ENCODE results near the gene KYNU. TPM values are rescaled to one million over a fixed set of nuclear protein-coding genes. Genes with fewer than 3 reads are reported as not detected.

KYNU gene
- total and polyA plus RNA-seq, 10 of the 15 experiments (the other 5 are each of a cell fraction or from before 2014, with no cell fraction given), result 31.3 to 101 (median 38.3) TPM

- Histone ChIP-seq H3K9me3 (replicated peaks; ENCODE audit: control insufficient read depth, insufficient read depth, low read length) (no peaks in the 10 kb centered on the region), H3K4me2 (ENCODE audit: control insufficient read depth, insufficient read depth) (no peak overlapping the region), H3K36me3 (ENCODE audit: control insufficient read depth in 2 of 2, insufficient read depth in 2 of 2, low read length in 1 of 2) (no peaks in the 10 kb centered on the region), H3K9ac (ENCODE audit: control insufficient read depth, insufficient read depth, low read length) (no peak overlapping the region), H3K4me3 (no peak overlapping the region), H3K4me1 (ENCODE audit: control insufficient read depth, insufficient read depth, low read length) (no peaks in the 10 kb centered on the region), H3K79me2 (ENCODE audit: control insufficient read depth, insufficient read depth, low read length) (no peaks in the 10 kb centered on the region), H3K27me3 (replicated peaks in 1 of 2; ENCODE audit: control insufficient read depth in 2 of 2, insufficient read depth in 2 of 2, low read length in 1 of 2) (no peaks in the 10 kb centered on the region), H4K20me1 (ENCODE audit: control insufficient read depth, insufficient read depth) (no peaks in the 10 kb centered on the region), H2AFZ (ENCODE audit: control insufficient read depth, low read depth, low read length) (no peak overlapping the region), H3K27ac (ENCODE audit: control insufficient read depth, insufficient read depth) (no peak overlapping the region)
- ATAC-seq (no peak), DNase-seq (ENCODE audit: low read depth, low spot score) (no peak), FAIRE-seq (no peak)
- no TSS peak for BruUV-seq (replicated peaks)
- in situ Hi-C loops (cut with MboI), result no loop called here
- ChIA-PET RAD21 (ENCODE audit: unreplicated experiment) (no interaction called here), SMC1A (ENCODE audit: uncharacterized antibody, unreplicated experiment) (interaction anchor here (1.0 to 3.1 kb wide), 8 partner anchors 8 to 132 kb away, joined by 3 to 13 read pairs (median 4); no protein-coding TSS in a partner anchor), POLR2A (no interaction called here), CTCF (interaction anchor here (0.9 to 1.4 kb wide), 4 partner anchors 12 to 141 kb away, joined by 3 read pairs; no protein-coding TSS in a partner anchor)
- WGBS (ENCODE audit: insufficient coverage, insufficient replicate concordance, low lambda C conversion rate, missing lambda C conversion rate), result 98% methylated on average over 2 of the region's 2 CpGs
- intact Hi-C loops (cut with micrococcal nuclease; ENCODE audit: unreplicated experiment), result no loop called here
- TF ChIP-seq SIN3A (IDR thresholded peaks at IDR 0.05; ENCODE audit: low read depth, low read length) (no peak), JUND (IDR thresholded peaks at IDR 0.05; ENCODE audit: low read depth, low read length) (no peak), ATF7 (IDR thresholded peaks at IDR 0.05; ENCODE audit: low read depth) (no peak), STAT1 (conservative IDR thresholded peaks at IDR 0.05) (no peak), ZSCAN29 (IDR thresholded peaks at IDR 0.05) (no peak), GABPA (IDR thresholded peaks at IDR 0.05; ENCODE audit: low read depth) (no peak), HCFC1 (IDR thresholded peaks at IDR 0.05; ENCODE audit: low read length) (no peak), NR2C1 (IDR thresholded peaks at IDR 0.05) (no peak), TCF3 (IDR thresholded peaks at IDR 0.05; ENCODE audit: borderline replicate concordance, insufficient read depth, low read depth, low read length) (no peak), CREB1 (IDR thresholded peaks at IDR 0.05; ENCODE audit: low read depth) (no peak), SUPT20H (IDR thresholded peaks at IDR 0.05; ENCODE audit: borderline replicate concordance, control insufficient read depth, low read depth, low read length) (no peak), ZNF24 (IDR thresholded peaks at IDR 0.05) (no peak), CREM (IDR thresholded peaks at IDR 0.05; ENCODE audit: low read depth) (no peak), WRNIP1 (IDR thresholded peaks at IDR 0.05; ENCODE audit: borderline replicate concordance, low read depth, low read length) (no peak)
Measured at GRCh38 chr2:142848023-142848606, 29.3 kb upstream of the KYNU start.
